SK-N-SH (cell line): ENCODE measurements around the gene ADRA1B. TPM values are rescaled to one million over a fixed set of nuclear protein-coding genes. Genes with fewer than 3 reads are reported as not detected.

Source experiments
- CTCF ChIA-PET: fragments of 300-600, 350-600 bp; formaldehyde crosslinking; extraction: SDS; loops from one replicate; lab custom pipeline; 2021; lab: Yijun Ruan, JAX
- POLR2A ChIA-PET: fragments of 350-600 bp; sonication (Branson Sonifier 250); formaldehyde crosslinking; extraction: SDS; loops from one replicate; lab custom pipeline; 2020; ENCODE audit warnings: antibody characterized with exemption, inconsistent platforms; lab: Yijun Ruan, JAX
- DNase-seq: peaks from one replicate; pipeline ENCODE4 v3.0.0; 2012
- H2AFZ ChIP-seq: fragments of 200-600 bp; sonication (generic); 2 replicates; pipeline ENCODE4 v1.8.1; 2016; ENCODE audit warnings: antibody characterized with exemption, mild to moderate bottlenecking, low read depth
- H3F3A ChIP-seq: fragments of 200-600 bp; sonication (generic); replicated peaks from 2 replicates; pipeline ENCODE3; 2016; ENCODE audit warnings: antibody characterized with exemption, mild to moderate bottlenecking; ENCODE audit not compliant: insufficient read depth
- H3K27ac ChIP-seq, 2 experiments: fragments of 200-500 bp in 1 of 2; fragments of 200-600 bp in 1 of 2; sonication (Bioruptor generic) in 1 of 2; sonication (generic), shearing (Covaris generic) in 1 of 2; 2 replicates each; pipeline versions ENCODE4 v1.5.1 to v1.6.1; 2014 to 2016; ENCODE audit warnings: low read depth in 2 of 2, inconsistent platforms in 1 of 2, low read length in 1 of 2, mild to moderate bottlenecking in 1 of 2, mixed read lengths in 1 of 2
- H3K27me3 ChIP-seq: fragments of 200-600 bp; sonication (generic), shearing (Covaris generic); 2 replicates; pipeline ENCODE4 v1.6.1; 2016; ENCODE audit warnings: mixed run types; ENCODE audit not compliant: insufficient read depth
- H3K36me3 ChIP-seq, 2 experiments: fragments of 200-500 bp in 1 of 2; fragments of 200-600 bp in 1 of 2; sonication (Bioruptor generic) in 1 of 2; sonication (generic) in 1 of 2; replicated peaks in 1 of 2; 2 replicates each; pipeline versions ENCODE3 to v1.5.1; 2014 to 2016; ENCODE audit warnings: low read length in 1 of 2, mild to moderate bottlenecking in 1 of 2; ENCODE audit not compliant: insufficient read depth in 2 of 2, control insufficient read depth in 1 of 2
- H3K4me1 ChIP-seq, 2 experiments: fragments of 200-500 bp in 1 of 2; fragments of 200-600 bp in 1 of 2; sonication (Bioruptor generic) in 1 of 2; sonication (generic), shearing (Covaris generic) in 1 of 2; 2 replicates each; pipeline versions ENCODE4 v1.5.1 to v1.6.1; 2014 to 2016; ENCODE audit warnings: low read depth in 1 of 2, low read length in 1 of 2, mixed run types in 1 of 2; ENCODE audit not compliant: insufficient read depth in 2 of 2, control insufficient read depth in 1 of 2
- H3K4me2 ChIP-seq: fragments of 200-600 bp; sonication (generic), shearing (Covaris generic); 2 replicates; pipeline ENCODE4 v1.6.1; 2017; ENCODE audit warnings: mixed run types
- H3K4me3 ChIP-seq, 2 experiments: fragments of 200-500 bp in 1 of 2; fragments of 200-600 bp in 1 of 2; sonication (Bioruptor generic) in 1 of 2; sonication (generic), shearing (Covaris generic) in 1 of 2; 2 replicates each; pipeline versions ENCODE4 v1.5.1 to v1.8.1; 2014 to 2016; ENCODE audit warnings: low read depth in 2 of 2, inconsistent platforms in 1 of 2, low read length in 1 of 2, mild to moderate bottlenecking in 1 of 2, mixed read lengths in 1 of 2, moderate library complexity in 1 of 2
- H3K79me2 ChIP-seq: fragments of 200-600 bp; sonication (generic); 2 replicates; pipeline ENCODE4 v1.8.1; 2017; ENCODE audit warnings: mild to moderate bottlenecking; ENCODE audit not compliant: insufficient read depth
- H3K9ac ChIP-seq: fragments of 200-600 bp; sonication (generic); 2 replicates; pipeline ENCODE4 v1.6.1; 2017; ENCODE audit warnings: mixed run types
- H3K9me2 ChIP-seq: fragments of 200-600 bp; sonication (generic); 2 replicates; pipeline ENCODE4 v1.6.1; 2017; ENCODE audit warnings: mixed run types
- H3K9me3 ChIP-seq: fragments of 200-600 bp; sonication (generic); 2 replicates; pipeline ENCODE4 v1.6.1; 2017; ENCODE audit warnings: mixed run types, mild to moderate bottlenecking, moderate library complexity
- H4K20me1 ChIP-seq: fragments of 200-600 bp; sonication (generic); 2 replicates; pipeline ENCODE4 v1.6.1; 2017; ENCODE audit warnings: mild to moderate bottlenecking, mixed run types; ENCODE audit not compliant: insufficient read depth
- ELF1 ChIP-seq: IDR thresholded peaks from 2 replicates; pipeline ENCODE4 v1.4.0; 2012
- EP300 ChIP-seq, 2 experiments: IDR thresholded peaks; 2 replicates each; pipeline versions ENCODE4 v1.4.0 to v1.6.1; 2012; ENCODE audit warnings: borderline replicate concordance in 1 of 2, low read depth in 1 of 2, low read length in 1 of 2
- FOSL2 ChIP-seq: IDR thresholded peaks from 2 replicates; pipeline ENCODE4 v1.4.0; 2012; ENCODE audit warnings: low read depth, mild to moderate bottlenecking, moderate library complexity, borderline replicate concordance
- FOXM1 ChIP-seq: IDR thresholded peaks from 2 replicates; pipeline ENCODE4 v1.4.0; 2012; ENCODE audit warnings: low read depth, mild to moderate bottlenecking
- JUND ChIP-seq: IDR thresholded peaks from 2 replicates; pipeline ENCODE4 v1.4.0; 2012
- MEF2A ChIP-seq: IDR thresholded peaks from 2 replicates; pipeline ENCODE4 v1.4.0; 2012; ENCODE audit warnings: low read depth, borderline replicate concordance
- NFIC ChIP-seq: IDR thresholded peaks from 2 replicates; pipeline ENCODE4 v1.4.0; 2012; ENCODE audit warnings: borderline replicate concordance
- NRF1 ChIP-seq: IDR thresholded peaks from 2 replicates; pipeline ENCODE4 v1.6.1; 2012; ENCODE audit warnings: low read depth, mild to moderate bottlenecking, low read length
- RAD21 ChIP-seq: IDR thresholded peaks from 2 replicates; pipeline ENCODE4 v1.6.1; 2012; ENCODE audit warnings: mild to moderate bottlenecking, low read length
- RFX5 ChIP-seq: IDR thresholded peaks from 2 replicates; pipeline ENCODE4 v1.6.1; 2012; ENCODE audit warnings: mild to moderate bottlenecking, improper control_type of control experiment, low read length
- SIN3A ChIP-seq: IDR thresholded peaks from 2 replicates; pipeline ENCODE4 v1.6.1; 2012; ENCODE audit warnings: low read depth, mild to moderate bottlenecking, low read length, moderate library complexity, borderline replicate concordance
- SMC3 ChIP-seq: IDR thresholded peaks from 2 replicates; pipeline ENCODE4 v1.6.1; 2012; ENCODE audit warnings: low read depth, low read length, improper control_type of control experiment
- TCF12 ChIP-seq: IDR thresholded peaks from 2 replicates; pipeline ENCODE4 v1.4.0; 2012
- TEAD4 ChIP-seq: IDR thresholded peaks from 2 replicates; pipeline ENCODE4 v1.4.0; 2012; ENCODE audit warnings: mild to moderate bottlenecking, borderline replicate concordance; ENCODE audit not compliant: insufficient read depth
- YY1 ChIP-seq: IDR thresholded peaks from 2 replicates; pipeline ENCODE4 v1.4.0; 2012; ENCODE audit warnings: low read depth, mild to moderate bottlenecking
- WGBS: methylation state at CpG from one replicate; pipeline ENCODE4 v1.1.6; 2017; ENCODE audit warnings: low lambda C conversion rate; 5-methylcytosine and 5-hydroxymethylcytosine counted together
- polyA plus RNA-seq, 3 experiments: library from polyadenylated mRNA; depleted of rRNA; stranded (reverse); fragments of >200 nt; gene quantifications; 2 replicates each; pipeline ENCODE4 v1.2.3, GENCODE V29; 2012
- TF ChIP-seq, protein P1 (sequence below): IDR thresholded peaks from 2 replicates; pipeline ENCODE4 v1.4.0; 2012; ENCODE audit warnings: low read depth, borderline replicate concordance
- TF ChIP-seq, protein P2 (sequence below): fragments of 200-600 bp; sonication (generic); IDR thresholded peaks from 2 replicates; pipeline ENCODE4 v1.6.1; 2017; ENCODE audit warnings: antibody characterized with exemption, mild to moderate bottlenecking, moderate library complexity

ADRA1B gene
- polyA plus RNA-seq, 1 of the 3 experiments (the other 2 are of a cell fraction) = 2.2 TPM

DNA sequence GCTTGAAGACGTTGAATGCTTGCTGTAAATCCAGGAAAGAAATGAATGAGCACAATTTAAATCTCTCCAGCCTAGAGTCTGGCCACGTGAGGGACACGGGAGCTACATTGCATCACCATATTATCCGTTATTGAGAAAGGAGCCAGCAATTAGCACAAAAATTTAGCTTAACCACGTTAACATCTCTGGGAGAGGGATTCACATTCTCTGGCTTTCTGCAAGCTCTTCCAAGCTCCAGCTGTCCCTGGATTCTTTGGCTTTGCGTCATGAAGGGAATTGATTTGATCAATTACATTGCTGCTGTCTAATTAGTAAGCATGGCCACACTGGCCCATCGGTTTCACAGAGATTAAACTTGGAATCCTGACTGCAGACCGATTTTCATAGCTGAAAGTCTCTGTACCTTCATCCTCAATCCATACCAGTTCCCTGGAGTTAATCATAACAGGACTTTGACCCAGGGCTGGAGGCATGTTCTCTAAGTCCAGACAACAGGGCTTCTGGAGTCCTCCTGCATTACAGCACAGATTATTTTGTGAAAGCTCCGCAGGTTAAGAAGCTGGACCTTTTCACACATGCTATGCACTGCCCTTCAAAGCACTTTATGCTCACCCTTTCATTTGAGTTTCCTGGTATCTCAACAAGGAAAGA, 31.6 kb downstream of the ADRA1B start:
- POLR2A ChIA-PET = no interaction called here
- DNase-seq = no peak
- no peak for TF ChIP-seq EP300 (IDR thresholded peaks at IDR 0.05; ENCODE audit: borderline replicate concordance in 1 of 2, low read depth in 1 of 2, low read length in 1 of 2)
- TF ChIP-seq RFX5 = no peak
- peak; percentile 9; the same call in 1 of the 2 replicates for TF ChIP-seq FOSL2
- no peak for TF ChIP-seq NFIC
- no peak for TF ChIP-seq FOXM1
- TF ChIP-seq JUND = no peak
- TF ChIP-seq, protein P1, sequence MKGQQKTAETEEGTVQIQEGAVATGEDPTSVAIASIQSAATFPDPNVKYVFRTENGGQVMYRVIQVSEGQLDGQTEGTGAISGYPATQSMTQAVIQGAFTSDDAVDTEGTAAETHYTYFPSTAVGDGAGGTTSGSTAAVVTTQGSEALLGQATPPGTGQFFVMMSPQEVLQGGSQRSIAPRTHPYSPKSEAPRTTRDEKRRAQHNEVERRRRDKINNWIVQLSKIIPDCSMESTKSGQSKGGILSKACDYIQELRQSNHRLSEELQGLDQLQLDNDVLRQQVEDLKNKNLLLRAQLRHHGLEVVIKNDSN = peak; percentile 60; the same call in 1 of the 2 replicates
- peak; percentile 34; the same call in 1 of the 2 replicates for TF ChIP-seq TCF12
- TF ChIP-seq, all 33 proteins: peak for 3
- CTCF ChIA-PET = interaction anchor here (0.7 to 1.4 kb wide), 4 partner anchors 10 to 620 kb away, joined by 3 to 4 read pairs (median 3); no protein-coding TSS in a partner anchor
- H3K36me3 ChIP-seq = no peaks in the 10 kb centered on the region
- no peaks in the 10 kb centered on the region for H3K9me3 ChIP-seq
- peaks cover 4% of the 10 kb centered on the region for H3K79me2 ChIP-seq
- peak overlapping the region; percentile 41 for H3K4me2 ChIP-seq
- H4K20me1 ChIP-seq = no peaks in the 10 kb centered on the region
- no peak overlapping the region for H3K4me3 ChIP-seq
- WGBS = 16% methylated on average over 9 of the region's 9 CpGs
- peak overlapping the region; percentile 31; the same call in 1 of the 2 replicates for H2AFZ ChIP-seq
- peak overlapping the region in 1 of 2 experiments; percentile 40; a peak in 2 of 4 replicates for H3K27ac ChIP-seq
- H3K27me3 ChIP-seq = no peaks in the 10 kb centered on the region
- peaks cover 15% of the 10 kb centered on the region for H3F3A ChIP-seq
- H3K4me1 ChIP-seq = peaks cover 0 to 13% of the 10 kb centered on the region in 2 experiments; a peak in 1 of 4 replicates
- no peaks in the 10 kb centered on the region for H3K9me2 ChIP-seq
- no peak overlapping the region for H3K9ac ChIP-seq

DNA sequence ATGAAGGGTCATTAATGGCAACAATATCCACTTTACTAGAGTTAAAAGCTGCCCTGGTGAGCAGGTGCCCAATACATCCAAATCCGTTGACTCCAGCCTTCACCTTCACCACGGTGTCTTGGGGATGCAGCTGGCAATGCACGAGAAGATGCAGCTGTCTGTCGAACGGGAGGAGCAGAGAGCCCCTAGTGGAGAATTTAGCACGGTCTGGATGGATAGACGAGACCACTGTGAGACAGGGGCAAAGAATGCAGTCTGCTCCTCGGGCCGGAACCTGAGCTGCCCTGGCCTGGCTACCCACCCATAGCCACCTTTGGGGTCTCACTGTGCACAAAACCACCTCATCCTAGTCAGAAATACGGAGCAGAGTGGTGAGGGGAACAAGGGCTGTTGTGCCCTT, 35.1 kb downstream of the ADRA1B start:
- WGBS = 13% methylated on average over 10 of the region's 10 CpGs
- TF ChIP-seq SIN3A = no peak
- TF ChIP-seq NFIC = no peak
- TF ChIP-seq TEAD4 = no peak
- TF ChIP-seq RAD21 = peak; percentile 28
- no peak for TF ChIP-seq NRF1
- TF ChIP-seq RFX5 = no peak
- TF ChIP-seq YY1 = no peak
- TF ChIP-seq MEF2A = no peak
- no peak for TF ChIP-seq SMC3
- TF ChIP-seq, protein P2, sequence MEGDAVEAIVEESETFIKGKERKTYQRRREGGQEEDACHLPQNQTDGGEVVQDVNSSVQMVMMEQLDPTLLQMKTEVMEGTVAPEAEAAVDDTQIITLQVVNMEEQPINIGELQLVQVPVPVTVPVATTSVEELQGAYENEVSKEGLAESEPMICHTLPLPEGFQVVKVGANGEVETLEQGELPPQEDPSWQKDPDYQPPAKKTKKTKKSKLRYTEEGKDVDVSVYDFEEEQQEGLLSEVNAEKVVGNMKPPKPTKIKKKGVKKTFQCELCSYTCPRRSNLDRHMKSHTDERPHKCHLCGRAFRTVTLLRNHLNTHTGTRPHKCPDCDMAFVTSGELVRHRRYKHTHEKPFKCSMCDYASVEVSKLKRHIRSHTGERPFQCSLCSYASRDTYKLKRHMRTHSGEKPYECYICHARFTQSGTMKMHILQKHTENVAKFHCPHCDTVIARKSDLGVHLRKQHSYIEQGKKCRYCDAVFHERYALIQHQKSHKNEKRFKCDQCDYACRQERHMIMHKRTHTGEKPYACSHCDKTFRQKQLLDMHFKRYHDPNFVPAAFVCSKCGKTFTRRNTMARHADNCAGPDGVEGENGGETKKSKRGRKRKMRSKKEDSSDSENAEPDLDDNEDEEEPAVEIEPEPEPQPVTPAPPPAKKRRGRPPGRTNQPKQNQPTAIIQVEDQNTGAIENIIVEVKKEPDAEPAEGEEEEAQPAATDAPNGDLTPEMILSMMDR = peak; percentile 69
- peak; percentile 28; the same call in 1 of the 2 replicates for TF ChIP-seq FOSL2
- TF ChIP-seq ELF1 = no peak
- Histone ChIP-seq H3K4me3 (no peak overlapping the region), H3K9me3 (no peaks in the 10 kb centered on the region), H3K4me1 (peaks cover 0 to 13% of the 10 kb centered on the region in 2 experiments; a peak in 1 of 4 replicates), H4K20me1 (no peaks in the 10 kb centered on the region), H3K27me3 (no peaks in the 10 kb centered on the region), H3K4me2 (peak overlapping the region; percentile 64), H3K27ac (peak overlapping the region in 1 of 2 experiments; percentile 85; a peak in 3 of 4 replicates), H3K9ac (peak overlapping the region; percentile 57; the same call in 1 of the 2 replicates), H3K36me3 (no peaks in the 10 kb centered on the region), H3K79me2 (peaks cover 7% of the 10 kb centered on the region; the same call in 1 of the 2 replicates), H3K9me2 (no peaks in the 10 kb centered on the region), H3F3A (peaks cover 15% of the 10 kb centered on the region), H2AFZ (peak overlapping the region; percentile 99; the same call in 1 of the 2 replicates)
- ChIA-PET POLR2A (no interaction called here), CTCF (interaction anchor here (0.8 to 2.0 kb wide), 9 partner anchors 10 to 371 kb away, joined by 3 to 6 read pairs (median 4); no protein-coding TSS in a partner anchor)
- DNase-seq = peak; percentile 36
